Skin epidermis (tissue), 12 donors: Measurements from ENCODE around the gene DNASE1.

Experiments
- H3K27ac ChIP-seq, 21 experiments: fragments of 200-600 bp; sonication (generic) in 11 of 21; one replicate each; pipeline ENCODE4 v1.5.0; 2020; ENCODE audit warnings: mild to moderate bottlenecking in 3 of 21, inconsistent platforms in 2 of 21, moderate library complexity in 2 of 21
- H3K4me3 ChIP-seq, 7 experiments: fragments of 200-600 bp; sonication (generic) in 2 of 7; one replicate each; pipeline ENCODE4 v1.5.0; 2020; ENCODE audit warnings: inconsistent platforms in 2 of 7, mild to moderate bottlenecking in 2 of 7, moderate library complexity in 1 of 7

Gene DNASE1

DNA sequence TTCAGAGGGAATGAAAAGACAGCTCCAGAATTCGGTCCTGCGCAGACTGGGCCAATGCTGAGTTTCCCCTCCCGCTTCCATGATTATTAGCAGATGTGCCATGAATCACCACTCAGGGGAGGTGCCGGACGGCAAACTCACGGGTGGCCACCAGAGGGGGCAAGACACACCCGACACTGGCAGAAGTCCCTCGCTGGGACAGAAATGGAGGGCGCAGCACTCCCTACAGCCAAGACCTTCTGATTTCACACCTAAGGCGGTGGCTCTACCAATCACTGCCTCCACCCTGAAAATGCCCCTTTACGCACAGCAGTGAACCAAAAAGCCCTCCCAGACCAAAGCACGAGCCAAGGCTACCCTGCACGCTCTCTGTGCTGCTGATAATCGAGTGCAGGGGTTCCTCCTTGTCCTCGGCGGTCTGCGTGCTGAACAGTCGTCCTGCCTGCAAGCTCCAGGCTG lies 36.0 kb downstream of the DNASE1 start:
- peak overlapping the region in 18 of 21 experiments; percentile 2 to 84 (median 67) for H3K27ac ChIP-seq
- peak overlapping the region in 2 of 7 experiments; percentile 8 to 14 for H3K4me3 ChIP-seq

DNA sequence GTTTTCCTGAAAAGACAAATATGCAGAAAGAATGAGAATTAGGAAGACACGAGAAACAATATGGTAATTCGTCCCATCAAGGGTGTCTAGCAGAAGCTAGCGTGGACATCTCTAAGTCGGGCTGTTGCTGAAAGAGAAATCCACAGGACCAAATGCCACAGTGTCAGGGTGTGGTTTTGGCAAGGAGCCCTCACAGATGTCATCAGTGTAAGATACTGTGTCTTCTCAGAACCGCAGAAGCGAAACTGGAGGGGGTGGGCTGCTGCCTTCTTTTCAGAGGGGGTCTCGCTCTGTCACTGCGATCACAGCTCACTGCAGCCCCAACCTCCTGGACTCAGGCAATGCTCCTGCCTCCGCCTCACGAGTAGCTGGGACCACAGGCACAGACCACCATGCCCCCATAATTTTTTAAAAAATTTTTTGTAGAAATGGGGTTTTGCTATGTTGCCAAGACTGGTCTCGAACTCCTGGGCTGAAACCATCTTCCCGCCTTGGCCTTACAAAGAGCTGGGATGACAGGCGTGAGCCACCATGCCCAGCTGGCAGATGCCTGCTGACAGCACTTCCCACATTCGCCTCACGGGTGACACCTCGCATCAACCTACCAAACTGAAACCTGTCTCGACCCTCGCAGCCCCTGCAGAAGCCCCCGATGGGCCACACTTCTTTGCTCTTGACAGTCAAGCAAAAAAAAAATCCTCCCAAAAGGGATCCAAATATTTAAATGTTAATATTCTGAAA lies 36.7 kb downstream of the DNASE1 start:
- Histone ChIP-seq H3K4me3 (peak overlapping the region in 2 of 7 experiments; percentile 8 to 14), H3K27ac (peak overlapping the region in 18 of 21 experiments; percentile 2 to 84 (median 67))

DNA sequence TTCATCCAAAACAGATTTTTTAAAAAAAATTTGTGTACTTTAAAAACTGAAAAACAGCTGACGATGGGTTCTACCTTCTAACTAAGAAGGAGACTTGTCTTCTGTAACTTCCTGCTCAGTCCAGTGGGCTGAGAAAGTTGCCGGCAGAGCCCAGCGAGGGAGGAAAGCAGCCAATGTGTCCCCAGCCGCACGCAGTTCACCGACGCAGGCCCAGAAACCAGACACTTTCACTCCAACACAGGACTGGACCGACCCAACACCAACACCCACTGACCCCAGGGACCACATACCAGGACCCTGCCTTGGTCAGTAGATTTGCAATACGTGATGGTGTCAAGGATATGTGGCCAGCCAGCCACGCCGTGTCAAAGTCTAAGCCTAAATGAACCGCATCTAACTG lies 37.3 kb downstream of the DNASE1 start:
- Histone ChIP-seq H3K4me3 (no peak overlapping the region), H3K27ac (peak overlapping the region in 10 of 21 experiments; percentile 2 to 74 (median 40))

DNA sequence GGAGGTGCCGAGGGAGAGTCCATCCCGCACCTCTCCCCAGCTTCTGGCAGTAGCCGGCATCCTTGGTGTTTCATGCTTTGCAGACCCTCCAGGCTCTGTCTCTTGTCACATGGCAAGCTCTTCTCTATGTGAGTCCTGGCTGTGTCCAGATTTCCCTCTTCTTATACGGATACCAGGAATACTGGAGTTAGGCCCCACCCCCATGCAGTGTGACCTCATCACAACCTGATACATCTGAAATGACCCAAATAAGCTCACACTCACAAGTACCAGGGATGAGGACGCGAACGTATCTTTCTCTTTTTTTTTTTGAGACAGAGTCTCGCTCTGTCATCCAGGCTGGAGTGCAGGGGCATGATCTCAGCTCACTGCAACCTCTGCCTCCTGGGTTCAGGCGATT lies 39.6 kb downstream of the DNASE1 start:
- H3K4me3 ChIP-seq, result no peak overlapping the region
- no peak overlapping the region for H3K27ac ChIP-seq

DNA sequence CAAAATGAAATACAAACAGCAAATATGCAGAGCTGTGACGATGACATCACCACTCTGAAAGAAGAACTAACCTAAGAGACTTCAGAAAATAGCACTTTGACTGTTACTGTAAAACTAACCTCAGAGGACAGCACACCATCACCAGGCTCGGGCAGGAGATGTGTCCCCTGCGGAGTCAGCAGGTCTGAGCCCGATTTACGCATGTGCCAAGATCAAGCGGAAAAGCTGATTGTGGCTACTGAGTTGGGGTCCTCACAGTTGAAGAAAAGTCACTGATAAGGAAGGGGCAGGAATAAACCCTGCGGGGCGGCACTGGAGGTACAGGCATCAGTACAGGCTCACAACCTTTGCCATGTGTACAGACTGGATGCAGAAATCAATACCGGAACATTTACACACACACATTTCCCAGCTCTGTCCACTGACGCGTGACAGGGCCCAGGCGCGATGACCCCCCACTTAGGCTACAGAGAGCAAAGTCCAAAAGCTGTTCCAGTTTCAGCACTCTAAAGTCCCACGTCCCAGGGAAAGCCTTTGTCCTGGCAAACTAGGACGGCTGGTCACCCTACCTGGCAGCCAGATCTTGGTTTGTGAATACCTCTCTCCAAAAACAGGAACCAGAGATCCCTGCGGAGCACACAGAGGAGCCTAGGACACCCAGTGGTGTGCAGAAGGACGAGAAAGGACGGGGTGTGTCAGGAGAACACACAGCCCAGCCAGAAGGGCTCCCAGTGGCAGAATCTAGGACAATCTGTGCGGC lies 41.3 kb downstream of the DNASE1 start:
- Histone ChIP-seq H3K4me3 (no peak overlapping the region), H3K27ac (no peak overlapping the region)

DNA sequence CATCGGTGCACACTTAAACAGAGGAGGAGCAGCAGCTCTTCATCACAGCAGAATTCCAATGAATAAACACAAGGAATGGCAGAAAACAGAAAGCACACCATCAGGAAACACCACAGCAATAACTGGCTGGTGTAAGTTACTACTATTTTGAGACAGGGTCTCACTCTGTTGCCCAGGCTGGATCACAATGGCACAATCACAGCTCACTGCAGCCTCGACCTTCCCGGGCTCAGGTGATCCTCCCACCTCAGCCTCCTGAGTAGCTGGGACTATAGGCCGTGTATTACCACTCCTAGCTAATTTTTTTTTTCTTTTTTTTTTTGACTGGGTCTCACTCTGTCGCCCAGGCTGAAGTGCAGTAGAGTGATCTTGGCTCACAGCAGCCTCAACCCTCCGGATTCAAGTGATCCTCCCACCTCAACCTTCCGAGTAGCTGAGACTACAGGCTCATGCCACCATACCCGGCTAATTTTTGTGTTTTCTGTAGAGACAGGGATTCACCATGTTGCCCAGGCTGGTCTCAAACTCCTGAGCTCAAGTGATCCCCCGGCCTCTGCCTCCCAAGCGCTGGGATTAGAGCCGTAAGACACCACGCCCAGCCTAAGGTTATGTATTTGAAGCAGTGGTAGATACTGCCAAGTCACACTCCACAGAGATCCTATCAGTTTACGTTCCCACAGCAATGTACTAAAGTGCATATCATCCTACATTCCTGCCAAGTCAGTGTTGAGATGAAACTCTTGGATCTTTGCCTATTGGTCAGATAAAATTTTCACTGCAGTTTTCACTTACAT lies 42.1 kb downstream of the DNASE1 start:
- no peak overlapping the region for H3K4me3 ChIP-seq
- no peak overlapping the region for H3K27ac ChIP-seq

DNA sequence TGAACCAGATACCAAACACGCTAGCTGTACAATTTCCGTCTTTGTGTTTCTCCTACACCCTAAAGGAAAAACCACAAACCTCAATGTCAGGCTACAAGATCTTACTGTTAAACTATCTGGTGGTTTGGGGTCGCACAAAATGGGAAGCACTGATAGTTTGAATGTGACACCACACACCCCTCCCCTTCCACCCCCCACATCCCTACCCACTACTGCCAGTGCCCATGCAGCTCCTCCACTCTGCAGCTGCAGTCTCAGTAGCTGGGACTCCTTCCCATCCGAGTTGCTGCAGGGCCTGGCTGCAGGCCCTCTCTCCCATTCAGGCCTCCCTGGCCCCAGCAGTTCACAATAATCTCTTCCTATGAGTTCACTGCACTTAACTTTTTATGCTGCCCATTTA lies 44.5 kb downstream of the DNASE1 start:
- no peak overlapping the region for H3K27ac ChIP-seq

DNA sequence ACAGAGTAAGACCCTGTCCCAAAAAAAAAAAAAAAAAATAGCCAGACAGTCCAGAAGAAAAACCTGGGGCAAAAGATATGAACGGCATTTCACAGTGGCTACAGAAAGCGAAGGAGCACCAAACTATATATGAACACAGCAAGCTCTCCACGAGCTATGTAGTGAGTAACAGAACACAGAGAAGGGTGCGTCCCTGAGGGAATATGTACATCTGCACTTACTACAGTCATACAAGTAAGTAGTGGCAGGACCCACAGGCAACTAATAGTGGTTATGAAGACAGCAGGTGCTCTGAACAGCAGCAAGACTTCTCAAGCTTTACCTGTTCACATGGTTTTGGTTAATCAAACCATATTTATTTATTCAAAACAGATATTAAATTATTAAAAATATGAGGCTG lies 47.0 kb downstream of the DNASE1 start:
- Histone ChIP-seq H3K27ac (no peak overlapping the region), H3K4me3 (no peak overlapping the region)

More for the DNA sequence above, 44.5 kb downstream of the DNASE1 start:
- H3K4me3 ChIP-seq, result no peak overlapping the region

DNA sequence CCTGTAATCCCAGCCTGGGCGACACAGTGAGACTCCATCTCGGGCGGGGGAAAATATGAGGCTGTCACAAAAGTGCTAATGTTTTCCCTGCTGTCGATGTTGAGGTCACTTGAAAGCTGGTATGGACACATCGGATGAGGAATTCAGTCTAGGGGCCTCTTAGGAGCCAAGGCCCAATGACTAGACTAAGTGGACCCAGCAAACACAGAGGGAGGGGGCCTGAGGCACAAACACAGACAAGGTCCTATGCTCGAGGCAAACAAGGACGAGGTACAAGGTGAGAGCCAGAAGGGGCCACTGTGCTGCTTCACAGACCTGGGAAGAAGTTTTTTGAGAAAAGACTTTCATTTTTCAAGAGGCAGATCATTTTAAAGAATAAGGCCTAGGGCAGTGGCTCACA lies 47.6 kb downstream of the DNASE1 start:
- no peak overlapping the region for H3K4me3 ChIP-seq

DNA sequence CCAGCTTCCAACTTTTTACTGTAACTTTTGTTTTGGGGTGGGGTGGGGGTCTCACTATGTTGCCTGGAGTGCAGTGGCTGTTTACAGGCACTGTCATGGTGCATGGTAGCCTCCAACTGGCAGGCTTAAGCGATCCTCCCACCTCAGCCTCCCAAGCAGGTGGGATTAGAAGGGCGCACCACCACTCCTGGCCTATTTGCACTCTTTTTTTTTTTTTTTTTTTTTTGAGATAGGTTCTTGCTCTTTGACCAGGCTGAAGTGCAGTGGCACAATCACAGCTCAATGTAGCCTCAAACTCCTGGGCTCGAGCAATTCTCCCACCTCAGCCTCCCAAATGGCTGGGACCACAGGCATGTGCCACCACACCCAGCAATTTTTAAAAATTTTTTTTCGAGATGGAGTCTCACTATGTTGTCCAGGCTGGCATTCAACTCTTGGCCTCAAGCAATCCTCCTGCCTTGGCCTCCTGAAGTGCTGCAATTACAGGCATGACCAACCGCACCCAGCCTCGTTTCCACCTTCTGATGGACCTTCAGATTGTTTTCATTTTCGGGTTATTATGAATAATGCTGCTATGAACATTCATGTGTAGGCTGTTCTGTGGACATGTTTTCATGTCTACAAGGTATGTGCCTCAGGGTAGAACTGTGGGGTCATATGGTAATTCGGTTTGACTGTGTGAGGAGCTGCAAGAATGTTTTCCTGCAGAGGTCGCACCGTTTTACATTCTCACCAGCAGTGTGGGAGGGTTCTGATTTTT lies 51.9 kb downstream of the DNASE1 start:
- H3K27ac ChIP-seq, result no peak overlapping the region

More for the DNA sequence above, 47.6 kb downstream of the DNASE1 start:
- no peak overlapping the region for H3K27ac ChIP-seq

More for the DNA sequence above, 51.9 kb downstream of the DNASE1 start:
- no peak overlapping the region for H3K4me3 ChIP-seq
